Neural cell (in vitro differentiated cells): ENCODE results near the gene PRSS53. TPM values are rescaled to one million over a fixed set of nuclear protein-coding genes. Genes with fewer than 3 reads are reported as not detected.

Experiments used
- H2AFZ ChIP-seq: fragments of 200-600, 300-800 bp; sonication (generic), shearing (Covaris generic); 2 replicates; pipeline ENCODE4 v1.6.0; 2014; ENCODE audit warnings: low read depth, mild to moderate bottlenecking, antibody characterized with exemption, low read length, moderate library complexity
- H3F3A ChIP-seq: fragments of 200-600 bp; shearing (Covaris generic); 2 replicates; pipeline ENCODE4 v1.6.1; 2016; ENCODE audit warnings: mild to moderate bottlenecking, moderate library complexity, mixed read lengths, antibody characterized with exemption, low read length; ENCODE audit not compliant: insufficient read depth, poor library complexity, severe bottlenecking
- H3K27ac ChIP-seq: fragments of 200-600, 300-800 bp; sonication (generic), shearing (Covaris generic); 2 replicates; pipeline ENCODE4 v1.5.1; 2014; ENCODE audit warnings: mild to moderate bottlenecking, low read length, moderate library complexity
- H3K27me3 ChIP-seq: fragments of 300-800, 200-600 bp; sonication (generic), shearing (Covaris generic); 2 replicates; pipeline ENCODE4 v1.6.0; 2014; ENCODE audit warnings: mild to moderate bottlenecking, low read depth, low read length, moderate library complexity; ENCODE audit not compliant: insufficient read depth
- H3K36me3 ChIP-seq: fragments of 300-800, 200-600 bp; sonication (generic), shearing (Covaris generic); 2 replicates; pipeline ENCODE4 v1.5.1; 2014; ENCODE audit warnings: mild to moderate bottlenecking, antibody characterized with exemption, low read length, moderate library complexity; ENCODE audit not compliant: insufficient read depth
- H3K4me2 ChIP-seq: fragments of 300-800, 200-600 bp; sonication (generic), shearing (Covaris generic); 2 replicates; pipeline ENCODE4 v1.6.0; 2014; ENCODE audit warnings: mild to moderate bottlenecking, low read length
- H3K4me3 ChIP-seq: fragments of 300-800, 200-600 bp; sonication (generic), shearing (Covaris generic); 2 replicates; pipeline ENCODE4 v1.5.1; 2014; ENCODE audit warnings: mild to moderate bottlenecking, low read length, moderate library complexity
- H3K79me2 ChIP-seq: fragments of 200-600 bp; shearing (Covaris generic); replicated peaks from 2 replicates; pipeline ENCODE4 v1.6.0; 2014; ENCODE audit warnings: mild to moderate bottlenecking, low read length, moderate library complexity; ENCODE audit not compliant: insufficient read depth
- H3K9ac ChIP-seq: fragments of 300-800, 200-600 bp; sonication (generic), shearing (Covaris generic); 2 replicates; pipeline ENCODE4 v1.6.1; 2016; ENCODE audit warnings: mild to moderate bottlenecking, low read length, mixed read lengths
- H3K9me2 ChIP-seq: fragments of 200-600 bp; shearing (Covaris generic); 2 replicates; pipeline ENCODE4 v1.6.1; 2016; ENCODE audit warnings: mild to moderate bottlenecking, low read length, mixed read lengths; ENCODE audit not compliant: insufficient read depth
- H3K9me3 ChIP-seq: fragments of 200-600, 300-800 bp; sonication (generic), shearing (Covaris generic); 2 replicates; pipeline ENCODE4 v1.6.1; 2016; ENCODE audit warnings: mild to moderate bottlenecking, mixed run types, low read length, moderate library complexity, mixed read lengths
- H4K20me1 ChIP-seq: fragments of 200-600 bp; shearing (Covaris generic); 2 replicates; pipeline ENCODE4 v1.6.1; 2016; ENCODE audit warnings: mild to moderate bottlenecking, mixed run types; ENCODE audit not compliant: insufficient read depth
- EP300 ChIP-seq: fragments of 450-650 bp; conservative IDR thresholded peaks from 2 replicates; pipeline ENCODE4 v1.6.1; 2014; ENCODE audit warnings: antibody characterized with exemption, mild to moderate bottlenecking, moderate library complexity; ENCODE audit not compliant: poor library complexity, severe bottlenecking
- EZH2 ChIP-seq: fragments of 200-600, 300-800 bp; shearing (Covaris generic), sonication (generic); IDR thresholded peaks from 2 replicates; pipeline ENCODE4 v1.6.1; 2014; ENCODE audit warnings: antibody characterized with exemption, low read length, borderline replicate concordance, mild to moderate bottlenecking; ENCODE audit not compliant: insufficient read depth, poor library complexity, severe bottlenecking
- MXI1 ChIP-seq: fragments of 450-650 bp; conservative IDR thresholded peaks from 2 replicates; pipeline ENCODE4 v1.6.1; 2014; ENCODE audit warnings: antibody characterized with exemption, mild to moderate bottlenecking; ENCODE audit not compliant: poor library complexity, severe bottlenecking
- POLR2AphosphoS5 ChIP-seq: IDR thresholded peaks from 2 replicates; pipeline ENCODE4 v1.6.1; 2012
- RAD21 ChIP-seq: fragments of 450-650 bp; conservative IDR thresholded peaks from 2 replicates; pipeline ENCODE4 v1.6.1; 2014; ENCODE audit warnings: antibody characterized with exemption, mild to moderate bottlenecking, moderate library complexity
- SMC3 ChIP-seq: fragments of 450-650 bp; conservative IDR thresholded peaks from 2 replicates; pipeline ENCODE4 v1.6.1; 2014; ENCODE audit warnings: antibody characterized with exemption, mild to moderate bottlenecking, moderate library complexity; ENCODE audit not compliant: poor library complexity
- TAF1 ChIP-seq: IDR thresholded peaks from 2 replicates; pipeline ENCODE4 v1.6.1; 2012; ENCODE audit warnings: low read depth
- polyA plus RNA-seq: library from polyadenylated mRNA; depleted of rRNA; stranded (reverse); fragments of >200 nt; gene quantifications from 2 replicates; pipeline ENCODE4 v1.2.3, GENCODE V29; 2014
- TF ChIP-seq, protein P1 (sequence below): fragments of 450-650 bp; IDR thresholded peaks from 2 replicates; pipeline ENCODE4 v1.5.1; 2014; ENCODE audit warnings: antibody characterized with exemption, mild to moderate bottlenecking, moderate library complexity; ENCODE audit not compliant: poor library complexity, severe bottlenecking
- TF ChIP-seq, protein P2 (sequence below): IDR thresholded peaks from 2 replicates; pipeline ENCODE4 v1.6.1; 2012; ENCODE audit warnings: borderline replicate concordance

Gene PRSS53
- polyA plus RNA-seq, 1 donor from 2014 or later: 9.3 TPM

DNA sequence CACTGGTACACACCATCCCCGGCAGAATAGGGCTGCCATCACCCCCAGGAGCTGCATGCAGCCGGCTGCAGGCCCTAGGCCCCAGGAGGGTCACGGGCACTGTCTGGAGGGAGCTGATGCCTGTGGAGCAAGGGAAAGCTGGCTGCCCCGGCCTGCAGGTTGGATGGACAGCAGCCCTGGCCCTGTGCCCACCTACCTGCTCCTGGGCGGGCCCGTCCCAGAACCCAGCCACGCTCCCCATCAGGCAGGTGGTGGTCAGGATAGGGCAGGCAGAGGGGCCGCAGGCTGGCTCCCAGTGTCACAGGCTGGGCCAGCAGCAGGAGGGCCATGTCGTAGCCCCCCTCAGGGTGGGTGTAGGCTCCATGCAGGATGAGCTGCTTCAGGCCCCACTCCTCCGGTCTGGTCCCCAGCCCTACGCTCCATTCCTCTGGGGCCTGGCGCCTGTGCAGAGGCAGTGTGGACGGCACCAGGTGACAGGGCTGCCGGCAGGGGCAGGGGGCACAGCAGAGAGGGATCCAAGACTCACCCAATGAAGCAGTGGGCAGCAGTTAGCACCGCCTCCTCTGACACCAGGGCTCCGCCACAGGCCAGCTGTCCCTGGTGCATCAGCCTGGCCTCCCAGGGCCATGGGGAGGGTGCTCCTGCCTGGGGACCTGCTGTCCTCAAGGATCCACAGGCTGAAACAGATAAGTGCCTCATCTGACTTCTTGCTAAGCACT is 4.0 kb downstream of the PRSS53 start:
- Histone ChIP-seq H3K4me2 (no peak overlapping the region), H3K9me3 (no peaks in the 10 kb centered on the region), H2AFZ (no peak overlapping the region), H3K36me3 (peaks cover 5% of the 10 kb centered on the region), H3K4me3 (no peak overlapping the region), H3K27me3 (no peaks in the 10 kb centered on the region), H3K9me2 (no peaks in the 10 kb centered on the region), H3F3A (no peaks in the 10 kb centered on the region), H4K20me1 (no peaks in the 10 kb centered on the region), H3K27ac (no peak overlapping the region), H3K79me2 (no peaks in the 10 kb centered on the region), H3K9ac (no peak overlapping the region)
- TF ChIP-seq MXI1 (no peak), POLR2AphosphoS5 (no peak), EZH2 (no peak), RAD21 (no peak), EP300 (no peak), TAF1 (no peak), SMC3 (no peak)
- TF ChIP-seq, protein P1, sequence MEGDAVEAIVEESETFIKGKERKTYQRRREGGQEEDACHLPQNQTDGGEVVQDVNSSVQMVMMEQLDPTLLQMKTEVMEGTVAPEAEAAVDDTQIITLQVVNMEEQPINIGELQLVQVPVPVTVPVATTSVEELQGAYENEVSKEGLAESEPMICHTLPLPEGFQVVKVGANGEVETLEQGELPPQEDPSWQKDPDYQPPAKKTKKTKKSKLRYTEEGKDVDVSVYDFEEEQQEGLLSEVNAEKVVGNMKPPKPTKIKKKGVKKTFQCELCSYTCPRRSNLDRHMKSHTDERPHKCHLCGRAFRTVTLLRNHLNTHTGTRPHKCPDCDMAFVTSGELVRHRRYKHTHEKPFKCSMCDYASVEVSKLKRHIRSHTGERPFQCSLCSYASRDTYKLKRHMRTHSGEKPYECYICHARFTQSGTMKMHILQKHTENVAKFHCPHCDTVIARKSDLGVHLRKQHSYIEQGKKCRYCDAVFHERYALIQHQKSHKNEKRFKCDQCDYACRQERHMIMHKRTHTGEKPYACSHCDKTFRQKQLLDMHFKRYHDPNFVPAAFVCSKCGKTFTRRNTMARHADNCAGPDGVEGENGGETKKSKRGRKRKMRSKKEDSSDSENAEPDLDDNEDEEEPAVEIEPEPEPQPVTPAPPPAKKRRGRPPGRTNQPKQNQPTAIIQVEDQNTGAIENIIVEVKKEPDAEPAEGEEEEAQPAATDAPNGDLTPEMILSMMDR: no peak
- TF ChIP-seq, protein P2, sequence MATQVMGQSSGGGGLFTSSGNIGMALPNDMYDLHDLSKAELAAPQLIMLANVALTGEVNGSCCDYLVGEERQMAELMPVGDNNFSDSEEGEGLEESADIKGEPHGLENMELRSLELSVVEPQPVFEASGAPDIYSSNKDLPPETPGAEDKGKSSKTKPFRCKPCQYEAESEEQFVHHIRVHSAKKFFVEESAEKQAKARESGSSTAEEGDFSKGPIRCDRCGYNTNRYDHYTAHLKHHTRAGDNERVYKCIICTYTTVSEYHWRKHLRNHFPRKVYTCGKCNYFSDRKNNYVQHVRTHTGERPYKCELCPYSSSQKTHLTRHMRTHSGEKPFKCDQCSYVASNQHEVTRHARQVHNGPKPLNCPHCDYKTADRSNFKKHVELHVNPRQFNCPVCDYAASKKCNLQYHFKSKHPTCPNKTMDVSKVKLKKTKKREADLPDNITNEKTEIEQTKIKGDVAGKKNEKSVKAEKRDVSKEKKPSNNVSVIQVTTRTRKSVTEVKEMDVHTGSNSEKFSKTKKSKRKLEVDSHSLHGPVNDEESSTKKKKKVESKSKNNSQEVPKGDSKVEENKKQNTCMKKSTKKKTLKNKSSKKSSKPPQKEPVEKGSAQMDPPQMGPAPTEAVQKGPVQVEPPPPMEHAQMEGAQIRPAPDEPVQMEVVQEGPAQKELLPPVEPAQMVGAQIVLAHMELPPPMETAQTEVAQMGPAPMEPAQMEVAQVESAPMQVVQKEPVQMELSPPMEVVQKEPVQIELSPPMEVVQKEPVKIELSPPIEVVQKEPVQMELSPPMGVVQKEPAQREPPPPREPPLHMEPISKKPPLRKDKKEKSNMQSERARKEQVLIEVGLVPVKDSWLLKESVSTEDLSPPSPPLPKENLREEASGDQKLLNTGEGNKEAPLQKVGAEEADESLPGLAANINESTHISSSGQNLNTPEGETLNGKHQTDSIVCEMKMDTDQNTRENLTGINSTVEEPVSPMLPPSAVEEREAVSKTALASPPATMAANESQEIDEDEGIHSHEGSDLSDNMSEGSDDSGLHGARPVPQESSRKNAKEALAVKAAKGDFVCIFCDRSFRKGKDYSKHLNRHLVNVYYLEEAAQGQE: no peak

DNA sequence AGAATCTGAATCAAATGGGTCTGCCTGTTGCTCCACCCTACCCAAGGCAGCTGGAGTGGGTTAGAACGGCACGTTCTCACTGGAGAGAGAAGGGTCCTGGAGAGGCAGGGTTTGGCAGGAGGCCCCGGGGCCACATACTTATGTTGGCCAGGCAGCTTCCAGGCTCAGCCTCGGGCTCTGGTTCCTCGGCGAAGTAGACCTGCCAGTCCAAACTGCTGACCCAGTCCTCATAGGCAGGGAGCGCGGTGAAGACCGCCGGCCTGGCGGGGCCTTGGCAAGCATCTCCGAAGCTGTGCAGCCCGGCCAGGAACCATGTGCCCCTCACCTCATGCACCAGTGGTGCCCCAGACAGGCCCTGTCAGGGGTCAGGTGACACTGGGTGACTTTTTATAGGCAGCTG is 4.8 kb downstream of the PRSS53 start:
- no peak overlapping the region for H3K4me2 ChIP-seq
- no peak overlapping the region for H2AFZ ChIP-seq
- H4K20me1 ChIP-seq: no peaks in the 10 kb centered on the region
- H3F3A ChIP-seq: no peaks in the 10 kb centered on the region
- H3K9ac ChIP-seq: no peak overlapping the region
- no peaks in the 10 kb centered on the region for H3K79me2 ChIP-seq
- no peaks in the 10 kb centered on the region for H3K9me2 ChIP-seq
- H3K27me3 ChIP-seq: no peaks in the 10 kb centered on the region
- no peak overlapping the region for H3K27ac ChIP-seq
- H3K36me3 ChIP-seq: peaks cover 7% of the 10 kb centered on the region
- no peaks in the 10 kb centered on the region for H3K9me3 ChIP-seq
- H3K4me3 ChIP-seq: no peak overlapping the region
- TF ChIP-seq EP300: no peak
- TF ChIP-seq SMC3: no peak
- TF ChIP-seq POLR2AphosphoS5: no peak
- no peak for TF ChIP-seq RAD21
